Fibroblast of lung (primary cell): Measurements from ENCODE around the gene SCD.

Source experiments
- CTCF ChIP-seq, 2 donors: IDR thresholded peaks in 1 of 2; conservative IDR thresholded peaks in 1 of 2; 1 replicate in 1 of 2; 2 replicates in 1 of 2; pipeline ENCODE4 v1.5.1; 2011 to 2012; ENCODE audit warnings: low read length in 2 of 2, control low read depth in 1 of 2, inconsistent platforms in 1 of 2, low read depth in 1 of 2, mild to moderate bottlenecking in 1 of 2
- EZH2 ChIP-seq: IDR thresholded peaks from 2 replicates; pipeline ENCODE4 v1.5.1; 2012; ENCODE audit warnings: low read length, control low read depth, mild to moderate bottlenecking; ENCODE audit errors: missing control alignments

- TF ChIP-seq CTCF (conservative IDR thresholded peaks at IDR 0.05 in 1 of 2, IDR thresholded peaks at IDR 0.05 in 1 of 2; ENCODE audit: low read depth in 1 of 2, low read length in 2 of 2) (no peak), EZH2 (no peak)
These were observed 5.8 kb upstream of the SCD start for GRCh38 chr10:100340948-100341847.
